HT1080 (cell line): ENCODE results near the gene ZFAND3. TPM values are rescaled to one million over a fixed set of nuclear protein-coding genes. Genes with fewer than 3 reads are reported as not detected.
A peak's percentile ranks its signal among the peaks of the same experiment; 100 is the strongest.
"Not testable (repeated sequence)": the region's sequence is repeated elsewhere in the genome, so short reads cannot be mapped to it uniquely, and the experiment has no call there.

Experiments
- DNase-seq: peaks from one replicate; pipeline ENCODE4 v3.0.0-alpha.2; 2015; ENCODE audit warnings: low read depth
- total RNA-seq: library from RNA; depleted of rRNA; stranded (reverse); fragments of >200 nt; shearing (Covaris generic); gene quantifications from 2 replicates; pipeline ENCODE4 v1.2.3, GENCODE V29; 2014

The ZFAND3 gene
- total RNA-seq, 1 experiment from 2014 or later = 18.2 TPM

DNA sequence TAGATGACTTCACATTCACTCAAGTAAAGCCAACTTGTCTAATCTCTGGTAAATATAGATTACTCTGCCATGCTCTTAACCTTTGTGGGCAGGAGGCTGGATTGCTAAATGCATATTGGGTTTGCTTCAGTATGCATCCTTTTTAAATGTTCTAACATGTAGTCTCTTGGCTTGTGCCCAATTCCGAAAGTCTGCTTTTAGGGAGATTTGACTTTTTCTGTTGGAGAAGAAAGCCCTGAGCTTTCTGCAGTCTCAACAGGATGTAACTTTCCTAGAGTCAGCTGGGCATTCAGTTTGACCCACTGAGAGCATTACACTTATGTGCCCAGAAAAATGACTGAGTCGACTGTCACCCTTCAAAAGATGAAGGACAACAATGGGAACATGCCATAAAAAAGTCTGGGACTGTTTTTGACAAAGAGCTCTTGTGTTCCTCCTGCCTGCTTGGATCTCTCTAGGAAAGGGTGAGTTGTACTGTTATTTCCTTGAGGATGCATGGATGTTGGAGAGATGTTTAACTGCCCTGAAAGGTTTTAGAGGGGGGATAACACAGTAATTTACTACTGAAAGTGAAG is 299.4 kb downstream of the ZFAND3 start:
- DNase-seq = no peak

- DNase-seq = no peak
These were observed 300.0 kb downstream of the ZFAND3 start for GRCh38 chr6:38119516-38119915.

- DNase-seq = not testable (repeated sequence)
These were observed 304.8 kb downstream of the ZFAND3 start for GRCh38 chr6:38124224-38124926.

- no peak for DNase-seq
These were observed 307.8 kb downstream of the ZFAND3 start for GRCh38 chr6:38127284-38127683.

GRCh38 chr6:38131527-38131965 is 312.0 kb downstream of the ZFAND3 start:
- peak; percentile 82 for DNase-seq

- no peak for DNase-seq
These were observed 314.6 kb downstream of the ZFAND3 start for GRCh38 chr6:38133932-38134703.

DNA sequence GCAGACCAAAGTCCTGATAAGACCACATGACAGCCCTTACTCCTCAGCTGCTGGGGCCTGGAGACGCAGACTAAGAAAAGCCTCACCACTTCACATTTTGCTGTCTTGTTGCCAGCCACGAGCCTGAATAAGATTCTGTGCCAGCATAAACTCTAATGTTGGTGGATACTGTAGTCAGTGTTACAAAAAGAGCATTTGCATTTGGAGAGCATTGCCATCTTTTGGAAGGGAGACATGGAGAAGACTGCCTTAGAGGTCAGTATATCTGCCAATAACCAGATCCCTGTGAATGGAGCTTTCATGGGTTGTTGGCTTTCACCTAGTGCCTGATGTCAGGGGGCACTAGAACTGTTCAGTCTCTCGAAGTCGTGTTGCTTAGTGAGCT is 315.2 kb downstream of the ZFAND3 start:
- no peak for DNase-seq

DNA sequence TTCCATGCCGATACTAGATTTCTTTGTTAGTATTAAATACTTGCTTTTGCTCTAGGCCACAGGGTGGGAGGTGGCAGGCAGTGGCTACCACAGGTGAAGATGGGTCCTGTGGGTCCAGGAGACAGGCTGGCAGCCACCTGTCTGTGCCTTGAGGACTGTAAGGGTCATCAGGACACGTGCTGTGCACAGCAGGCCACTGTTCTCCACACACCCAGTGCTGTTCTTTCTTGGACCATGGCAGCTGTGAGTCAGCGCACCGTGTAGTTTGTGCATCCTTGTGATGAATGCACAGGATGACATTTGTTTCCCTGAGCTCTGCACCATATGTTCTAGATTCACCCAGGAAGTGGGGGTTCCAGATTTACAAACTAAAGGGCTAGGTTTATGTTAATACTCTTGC is 317.0 kb downstream of the ZFAND3 start:
- peak; percentile 8 for DNase-seq

GRCh38 chr6:38137608-38138265 is 318.2 kb downstream of the ZFAND3 start:
- no peak for DNase-seq

DNA sequence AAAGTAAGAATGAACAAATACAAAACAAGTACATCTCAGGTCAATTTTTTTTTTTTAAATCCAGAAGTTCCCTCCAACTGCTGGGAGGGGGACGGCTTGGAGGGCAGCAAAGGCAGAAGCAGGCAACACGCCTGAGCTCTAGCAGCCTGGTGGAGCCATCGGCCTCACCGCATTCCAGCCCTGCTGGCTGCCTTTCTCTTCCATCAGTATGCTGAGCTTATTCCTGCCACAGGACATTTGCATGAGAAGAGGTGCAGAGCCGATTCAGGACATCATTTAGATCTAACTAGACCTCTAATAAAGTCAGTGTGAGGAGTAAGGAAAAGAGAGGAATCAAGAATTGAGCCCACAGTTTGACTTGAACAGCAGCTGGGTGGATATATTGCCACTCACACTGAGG is 318.8 kb downstream of the ZFAND3 start:
- no peak for DNase-seq

GRCh38 chr6:38141085-38141484 is 321.6 kb downstream of the ZFAND3 start:
- no peak for DNase-seq

- DNase-seq = no peak
These were observed 322.2 kb downstream of the ZFAND3 start for GRCh38 chr6:38141716-38142115.

GRCh38 chr6:38142178-38142902 is 322.8 kb downstream of the ZFAND3 start:
- DNase-seq = no peak

- DNase-seq = peak; percentile 67
These were observed 323.9 kb downstream of the ZFAND3 start for GRCh38 chr6:38143191-38144150.

DNA sequence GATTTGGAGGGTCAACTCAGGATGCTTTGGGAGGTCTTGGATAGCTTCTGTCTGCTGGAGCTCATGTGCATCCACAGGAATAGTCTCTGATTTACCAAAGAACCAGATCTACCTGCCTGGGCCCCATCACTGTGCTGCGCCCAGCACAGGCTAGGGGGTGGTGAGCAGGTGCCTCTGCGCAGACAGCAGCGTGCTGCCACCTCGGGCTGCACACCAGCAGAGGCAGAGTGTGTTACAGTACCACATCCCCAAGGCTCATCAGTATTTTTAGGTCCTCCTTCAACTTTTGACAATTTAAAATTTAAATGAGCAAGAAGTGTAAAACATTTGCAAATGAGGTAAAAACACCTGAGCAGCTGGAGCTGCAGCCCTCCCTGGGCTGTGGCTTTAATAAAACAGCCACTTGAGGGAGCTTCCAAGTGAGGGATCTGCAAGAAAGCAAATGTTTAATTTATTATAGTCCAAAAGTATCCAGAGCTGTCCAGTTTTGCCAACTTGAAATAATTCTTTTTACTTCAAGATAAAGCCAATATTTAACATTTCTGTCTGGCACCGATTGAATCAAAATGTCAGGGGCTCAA is 324.9 kb downstream of the ZFAND3 start:
- DNase-seq = no peak

DNA sequence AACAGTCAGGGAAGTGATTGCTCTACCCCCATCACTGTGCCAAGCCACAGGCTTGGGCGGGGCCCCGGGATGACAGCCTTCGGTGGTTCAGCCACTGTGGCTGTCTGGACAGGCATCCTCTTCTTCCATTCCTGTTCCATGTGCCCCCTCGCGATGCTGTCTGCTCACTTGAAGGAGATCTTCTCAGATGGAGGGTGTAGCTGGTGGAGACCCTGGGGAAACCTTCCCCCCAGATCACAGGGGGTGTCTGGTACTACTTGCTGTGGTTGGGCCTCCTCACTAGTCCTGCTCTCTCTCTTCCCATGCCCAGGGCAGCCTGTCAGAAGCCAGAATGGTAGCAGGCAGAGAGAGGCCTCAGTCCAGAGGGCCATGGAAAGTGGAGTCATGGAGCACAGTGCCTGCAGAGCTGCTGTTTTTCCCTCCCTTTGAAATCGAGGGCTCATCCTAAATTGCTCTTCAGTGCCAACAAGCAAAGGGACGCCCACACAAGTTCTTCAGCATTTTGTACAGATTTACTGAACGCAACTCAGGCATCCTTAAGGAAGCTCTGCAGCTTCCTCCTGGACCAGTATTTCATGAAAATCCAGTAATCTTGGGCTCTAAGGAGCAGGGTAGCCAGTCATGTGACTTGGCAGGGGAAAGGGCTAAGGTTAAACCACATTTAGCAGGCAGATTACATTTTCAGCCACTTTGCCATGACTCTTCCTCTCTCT is 326.6 kb downstream of the ZFAND3 start:
- no peak for DNase-seq

DNA sequence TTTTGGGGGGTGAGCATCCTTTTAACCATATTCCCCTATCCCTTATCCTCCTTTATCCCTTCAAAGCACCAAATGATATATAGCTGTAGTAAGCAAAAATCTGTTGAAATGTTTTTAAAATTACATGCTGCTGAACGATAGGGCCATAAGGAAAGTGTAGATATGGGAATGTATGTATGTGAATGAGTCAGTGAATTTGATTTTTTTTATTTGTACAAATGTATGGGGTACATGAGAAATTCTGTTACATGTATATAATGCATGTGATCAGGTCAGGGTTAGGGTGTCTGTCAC is 327.2 kb downstream of the ZFAND3 start:
- DNase-seq = no peak

- no peak for DNase-seq
These were observed 329.1 kb downstream of the ZFAND3 start for GRCh38 chr6:38148606-38149005.

DNA sequence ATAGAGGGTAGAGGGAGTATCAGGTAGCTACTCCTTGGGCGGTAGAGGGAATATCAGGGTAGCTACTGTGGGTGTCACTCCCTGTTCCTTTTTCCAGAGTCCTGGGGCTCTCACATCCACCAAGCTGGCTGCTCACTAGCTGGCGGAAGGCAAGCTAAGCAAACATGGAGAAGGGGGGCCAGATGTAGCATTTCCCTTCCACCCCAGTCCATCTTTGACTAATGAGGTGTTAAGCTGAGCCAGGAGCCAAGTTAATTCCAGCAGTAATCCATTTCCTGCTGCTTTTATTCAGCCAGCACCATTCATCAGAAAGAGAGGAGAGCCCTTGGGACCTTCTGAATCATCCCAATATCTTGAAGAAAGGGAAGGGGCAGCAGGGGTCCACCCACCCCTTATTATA is 330.0 kb downstream of the ZFAND3 start:
- no peak for DNase-seq
